K562 (cell line): ENCODE data around the gene VARS1. TPM values are rescaled to one million over a fixed set of nuclear protein-coding genes. Genes with fewer than 3 reads are reported as not detected.

Source experiments
- CHD7 ChIP-seq: fragments of 200-600 bp; sonication (generic); IDR thresholded peaks from one replicate; pipeline ENCODE4 v1.6.1; 2012; ENCODE audit warnings: mild to moderate bottlenecking, low read depth, low read length, inconsistent platforms
- DLX4 ChIP-seq: fragments of 250-450 bp; sonication (Bioruptor Pico); IDR thresholded peaks from 2 replicates; pipeline ENCODE4 v1.6.1; 2021; ENCODE audit warnings: mild to moderate bottlenecking
- FOSL1 ChIP-seq: fragments of 200-800 bp; sonication (Bioruptor generic); conservative IDR thresholded peaks from 2 replicates; pipeline ENCODE4 v1.6.1; 2016; ENCODE audit warnings: missing genetic modification characterization, missing compliant biosample characterization
- HDGF ChIP-seq: fragments of 450-650 bp; IDR thresholded peaks from 2 replicates; pipeline ENCODE4 v1.6.1; 2016
- MTA3 ChIP-seq: fragments of 450-650 bp; formaldehyde crosslinking; IDR thresholded peaks from 2 replicates; pipeline ENCODE4 v1.6.1; 2017; ENCODE audit warnings: mild to moderate bottlenecking, borderline replicate concordance
- NCOR1 ChIP-seq: fragments of 450-650 bp; IDR thresholded peaks from 2 replicates; pipeline ENCODE4 v1.6.1; 2016; ENCODE audit warnings: mild to moderate bottlenecking, moderate library complexity
- NR2C2 ChIP-seq, 2 experiments: fragments of 200-800 bp in 1 of 2; sonication (Bioruptor generic) in 1 of 2; sonication (generic) in 1 of 2; formaldehyde crosslinking in 1 of 2; IDR thresholded peaks; 2 replicates each; pipeline versions ENCODE4 v1.6.1 to v1.8.0; 2016 to 2022; ENCODE audit warnings: mild to moderate bottlenecking in 1 of 2, missing compliant biosample characterization in 1 of 2, missing genetic modification characterization in 1 of 2, missing genetic modification reagents in 1 of 2
- PHF21A ChIP-seq: fragments of 450-650 bp; IDR thresholded peaks from 2 replicates; pipeline ENCODE4 v1.6.1; 2017; ENCODE audit warnings: low read depth, borderline replicate concordance
- SAFB2 ChIP-seq: fragments of 200-400 bp; formaldehyde crosslinking; IDR thresholded peaks from 2 replicates; pipeline ENCODE4 v1.6.1; 2018; ENCODE audit warnings: borderline replicate concordance, low read length, low read depth, moderate library complexity; ENCODE audit not compliant: severe bottlenecking
- SMARCC2 ChIP-seq: fragments of 450-650 bp; IDR thresholded peaks from 2 replicates; pipeline ENCODE4 v1.6.1; 2017; ENCODE audit warnings: antibody characterized with exemption, moderate library complexity, mild to moderate bottlenecking, low read depth
- SMC3 ChIP-seq: conservative IDR thresholded peaks from 2 replicates; pipeline ENCODE4 v1.6.1; 2011; ENCODE audit warnings: low read depth, low read length, improper control_type of control experiment; ENCODE audit not compliant: insufficient read depth
- TEAD4 ChIP-seq, 2 experiments: sonication (generic) in 1 of 2; formaldehyde crosslinking in 1 of 2; IDR thresholded peaks; 2 replicates each; pipeline versions ENCODE4 v1.6.1 to v1.8.0; 2012 to 2022; ENCODE audit warnings: borderline replicate concordance in 1 of 2, inconsistent platforms in 1 of 2, low read length in 1 of 2, mild to moderate bottlenecking in 1 of 2, missing genetic modification reagents in 1 of 2
- XRCC5 ChIP-seq: fragments of 200-400 bp; formaldehyde crosslinking; IDR thresholded peaks from 2 replicates; pipeline ENCODE4 v1.6.1; 2017; ENCODE audit warnings: low read depth, mild to moderate bottlenecking, low read length
- ZNF146 ChIP-seq: IDR thresholded peaks from one replicate; pipeline ENCODE4 v1.6.1; 2018; ENCODE audit warnings: missing compliant biosample characterization; ENCODE audit not compliant: unreplicated experiment
- ZNF324 ChIP-seq: fragments of 250-450 bp; sonication (Bioruptor Pico); IDR thresholded peaks from 2 replicates; pipeline ENCODE4 v1.4.0; 2020; ENCODE audit warnings: mild to moderate bottlenecking
- ZZZ3 ChIP-seq: fragments of 450-650 bp; IDR thresholded peaks from 2 replicates; pipeline ENCODE4 v1.6.1; 2016; ENCODE audit warnings: antibody characterized with exemption, mild to moderate bottlenecking, moderate library complexity
- polyA plus RNA-seq, 8 experiments: library from polyadenylated mRNA; depleted of rRNA in 4 of 8; stranded (reverse) in 5 of 8; unstranded in 3 of 8; fragments of >200 nt; fragmentation: Nextera tagmentation in 2 of 8; fragmentation: Illumina TruSeq in 1 of 8; extraction: Ambion mirVana in 2 of 8; extraction: Trizol in 1 of 8; gene quantifications; 2 replicates each; pipeline versions ENCODE4 v1.2.1 to v1.2.3, GENCODE V29; 2011 to 2014; ENCODE audit warnings: inconsistent platforms in 1 of 8, missing spikeins in 1 of 8
- total RNA-seq, 7 experiments: library from RNA; depleted of rRNA in 6 of 7; stranded (reverse); fragments of >200 nt in 6 of 7; fragmentation: Illumina TruSeq in 2 of 7; extraction: Trizol in 2 of 7; gene quantifications; 2 replicates each; pipeline versions ENCODE4 v1.2.1 to v1.2.3, GENCODE V29; 2011 to 2021; ENCODE audit warnings: low replicate concordance in 1 of 7

Gene VARS1
- total and polyA plus RNA-seq, 9 of the 15 experiments (the other 6 are each of a cell fraction or from before 2014, with no cell fraction given): 2.9 to 488 (median 130) TPM

- TF ChIP-seq CHD7: no peak
- TF ChIP-seq HDGF: no peak
- no peak for TF ChIP-seq ZZZ3
- no peak for TF ChIP-seq NR2C2 (CRISPR knock-in tag; IDR thresholded peaks at IDR 0.05)
- TF ChIP-seq NR2C2 (tag; IDR thresholded peaks at IDR 0.05): no peak
- TF ChIP-seq NCOR1: no peak
- no peak for TF ChIP-seq XRCC5
- no peak for TF ChIP-seq SMC3
- no peak for TF ChIP-seq ZNF146
- TF ChIP-seq SMARCC2: no peak
- no peak for TF ChIP-seq TEAD4 (IDR thresholded peaks at IDR 0.05; ENCODE audit: low read length)
- no peak for TF ChIP-seq TEAD4 (CRISPR knock-in tag; IDR thresholded peaks at IDR 0.05; ENCODE audit: borderline replicate concordance)
- no peak for TF ChIP-seq DLX4
- TF ChIP-seq PHF21A: no peak
- peak; percentile 52; the same call in 1 of the 2 replicates for TF ChIP-seq FOSL1
- TF ChIP-seq MTA3: 0 out of 2 replicates have a peak, but pooled peaks have one; percentile 21
- TF ChIP-seq ZNF324 (CRISPR knock-in tag): no peak
- no peak for TF ChIP-seq SAFB2
These were observed 42.7 kb downstream of the VARS1 start (continued) for GRCh38 chr6:31752739-31753319.
